ENCODE measurements around the gene ITGB7. TPM values are rescaled to one million over a fixed set of nuclear protein-coding genes. Genes with fewer than 3 reads are reported as not detected.

Gene ITGB7
- total and polyA plus RNA-seq, 2 of the 4 experiments (the other 2 are of a cell fraction), result 0.18 to 0.44 TPM

DNA sequence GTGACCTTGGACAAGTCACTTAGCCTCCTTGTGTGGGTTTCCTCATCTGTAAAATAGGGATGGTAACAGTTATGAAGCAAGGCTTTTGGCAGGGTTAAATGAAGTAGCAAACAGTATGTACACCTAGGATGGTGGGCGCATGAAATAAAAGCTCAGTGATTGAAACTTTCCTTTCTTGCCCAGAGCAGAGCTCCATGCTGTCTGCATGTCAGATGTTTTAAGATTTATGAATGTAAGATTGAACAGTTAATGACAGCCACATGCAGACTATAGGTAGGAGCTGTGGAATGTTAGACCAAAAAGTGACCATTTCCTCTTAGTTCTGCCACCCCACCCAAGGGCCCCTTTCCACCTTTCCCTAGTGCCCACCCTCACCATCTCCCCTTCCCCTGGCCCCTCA, 12.1 kb downstream of the ITGB7 start:
- ChIA-PET POLR2A (ENCODE audit: unreplicated experiment) (no interaction called here), CTCF (interaction anchor here (0.8 to 1.3 kb wide), 2 partner anchors 35 to 129 kb away, joined by 3 to 6 read pairs; no protein-coding TSS in a partner anchor)
- dilution Hi-C loops (cut with HindIII; ENCODE audit: low sequenced_read_pairs, unreplicated experiment), result no loop called here
- no TSS peak for BruUV-seq (replicated peaks)
- intact Hi-C loops (cut with micrococcal nuclease), result no loop called here
- no peak overlapping the region for H3K14ac ChIP-seq (replicated peaks; ENCODE audit: low read depth, low read length)
- no peak overlapping the region for H3K4ac ChIP-seq (ENCODE audit: low read depth, low read length)
- no peak overlapping the region for H3K9ac ChIP-seq (ENCODE audit: low read depth, low read length)
- no peak overlapping the region for H3K18ac ChIP-seq (ENCODE audit: low read depth, low read length)
- H4K8ac ChIP-seq (ENCODE audit: low read depth in 2 of 2, low read length in 2 of 2), result no peak overlapping the region
- DNase-seq (no peak), ATAC-seq (ENCODE audit: low read depth) (no peak)
- H2AK5ac ChIP-seq (ENCODE audit: low read depth, low read length), result no peak overlapping the region
- H3K9me1 ChIP-seq (ENCODE audit: insufficient read depth, low read length), result peaks cover 11% of the 10 kb centered on the region
- TF ChIP-seq MAZ (IDR thresholded peaks at IDR 0.05; ENCODE audit: borderline replicate concordance, low read depth, low read length), result no peak
- TF ChIP-seq POLR2A (IDR thresholded peaks at IDR 0.05; ENCODE audit: low read depth, low read length), result no peak
- TF ChIP-seq ELK1 (IDR thresholded peaks at IDR 0.05; ENCODE audit: borderline replicate concordance, low read depth, low read length), result no peak
- no peak for TF ChIP-seq BHLHE40 (IDR thresholded peaks at IDR 0.05; ENCODE audit: low read depth, low read length)
- TF ChIP-seq MAFK (IDR thresholded peaks at IDR 0.05; ENCODE audit: low read depth, low read length), result no peak
- H3K23ac ChIP-seq (ENCODE audit: low read depth, low read length), result no peak overlapping the region
- no peak overlapping the region for H3K4me2 ChIP-seq (ENCODE audit: low read depth, low read length)
- no peak overlapping the region for H2AFZ ChIP-seq (replicated peaks; ENCODE audit: low read length, poor library complexity)
- no peaks in the 10 kb centered on the region; the same call in 1 of the 2 replicates for H3K4me1 ChIP-seq (ENCODE audit: control insufficient read depth, insufficient read depth, low read length)
- no peaks in the 10 kb centered on the region for H3K9me3 ChIP-seq (ENCODE audit: control insufficient read depth, insufficient read depth, low read length)
- peaks cover 0 to 2% of the 10 kb centered on the region in 2 experiments; a peak in 1 of 4 replicates for H3K79me1 ChIP-seq (ENCODE audit: low read depth in 1 of 2, low read length in 2 of 2)
- H3K4me3 ChIP-seq (ENCODE audit: insufficient read depth, low read depth, low read length), result no peak overlapping the region
- H4K5ac ChIP-seq (ENCODE audit: low read depth, low read length), result no peak overlapping the region
- H4K20me1 ChIP-seq (ENCODE audit: insufficient read depth, low read length), result no peaks in the 10 kb centered on the region
- peaks cover 2% of the 10 kb centered on the region; the same call in 1 of the 2 replicates for H3K27me3 ChIP-seq (ENCODE audit: control insufficient read depth, insufficient read depth, low read length)
- peaks cover 8% of the 10 kb centered on the region; the same call in 1 of the 2 replicates for H3K36me3 ChIP-seq (ENCODE audit: control insufficient read depth, insufficient read depth, low read length)
- in situ Hi-C loops (cut with MboI; ENCODE audit: low sequenced_read_pairs), result no loop called here
- H2BK120ac ChIP-seq (ENCODE audit: low read depth, low read length), result no peak overlapping the region
- no peak overlapping the region for H3K27ac ChIP-seq (ENCODE audit: insufficient read depth, low read length)
- H3K56ac ChIP-seq (ENCODE audit: extremely low read depth, insufficient read depth, low read length), result no peak overlapping the region
- H4K91ac ChIP-seq (ENCODE audit: insufficient read depth, low read depth, low read length), result no peak overlapping the region
- no peak overlapping the region for H2BK20ac ChIP-seq (ENCODE audit: low read depth, low read length)
- H2AK9ac ChIP-seq (replicated peaks; ENCODE audit: low read depth, low read length, poor library complexity), result no peak overlapping the region
- no CpG with 5 or more reads among the region's 1 CpG for WGBS, 2 experiments (ENCODE audit: extremely low coverage in 2 of 2, insufficient read length in 1 of 2)
- H2BK5ac ChIP-seq (ENCODE audit: low read depth, low read length, poor library complexity, severe bottlenecking), result no peak overlapping the region
- no peak overlapping the region for H2BK15ac ChIP-seq (ENCODE audit: low read depth, low read length)
